ENCODE data around the gene FOCAD.

GRCh38 chr9:21029661-21030060, 345.6 kb downstream of the FOCAD start:
- TF ChIP-seq POLR2AphosphoS5 (IDR thresholded peaks at IDR 0.05; ENCODE audit: low read depth, low read length) (no peak), POLR2A (IDR thresholded peaks at IDR 0.05; ENCODE audit: low read depth, low read length) (no peak), TAF1 (IDR thresholded peaks at IDR 0.05; ENCODE audit: low read depth, low read length) (no peak)

Measured in GM12891 (cell line).